PC-9 (cell line): ENCODE results near the gene TMTC2. TPM values are rescaled to one million over a fixed set of nuclear protein-coding genes. Genes with fewer than 3 reads are reported as not detected.

ENCODE experiments used
- BruUV-seq: library from RNA; stranded (reverse); fragments of 400-500 nt; replicated peaks from 2 replicates; lab custom pipeline; 2021; lab: Mats Ljungman, UMichigan
- CTCF ChIA-PET: fragments of 300-600 bp; sonication (Branson Sonifier 250); formaldehyde crosslinking; loops from one replicate; lab custom pipeline; 2022; ENCODE audit warnings: antibody characterized with exemption; lab: Charles Lee
- POLR2A ChIA-PET: fragments of 300-600 bp; sonication (Branson Sonifier 250); formaldehyde crosslinking; loops from one replicate; lab custom pipeline; 2022; ENCODE audit warnings: antibody characterized with exemption; ENCODE audit not compliant: unreplicated experiment; lab: Charles Lee
- DNase-seq, 2 experiments: peaks; one replicate each; pipeline versions ENCODE4 v3.0.0 to v3.0.0-alpha.2; 2015 to 2022; ENCODE audit warnings: mixed read lengths in 1 of 2
- H2AFZ ChIP-seq: fragments of 200-600 bp; sonication (generic); 2 replicates; pipeline ENCODE4 v1.8.1; 2017; ENCODE audit warnings: antibody characterized with exemption
- H3F3A ChIP-seq: fragments of 200-600 bp; sonication (generic); 2 replicates; pipeline ENCODE4 v1.8.1; 2017; ENCODE audit warnings: antibody characterized with exemption, mild to moderate bottlenecking, low read depth; ENCODE audit not compliant: insufficient read depth
- H3K27ac ChIP-seq: fragments of 200-600 bp; sonication (generic); 2 replicates; pipeline ENCODE4 v1.6.1; 2016; ENCODE audit warnings: mixed run types
- H3K27me3 ChIP-seq: fragments of 200-600 bp; sonication (generic); 2 replicates; pipeline ENCODE4 v1.6.1; 2016; ENCODE audit warnings: low read depth, mixed run types; ENCODE audit not compliant: insufficient read depth
- H3K36me3 ChIP-seq: fragments of 200-600 bp; sonication (generic); 2 replicates; pipeline ENCODE4 v1.6.1; 2016; ENCODE audit warnings: low read depth, mixed run types
- H3K4me1 ChIP-seq: fragments of 200-600 bp; sonication (generic); replicated peaks from 2 replicates; pipeline ENCODE4 v1.6.1; 2016; ENCODE audit warnings: mixed run types; ENCODE audit not compliant: insufficient read depth
- H3K4me2 ChIP-seq: fragments of 200-600 bp; sonication (generic); 2 replicates; pipeline ENCODE4 v1.6.1; 2017; ENCODE audit warnings: mixed run types
- H3K4me3 ChIP-seq: fragments of 200-600 bp; sonication (generic); 2 replicates; pipeline ENCODE4 v1.6.1; 2016; ENCODE audit warnings: mixed run types
- H3K79me2 ChIP-seq: fragments of 200-600 bp; sonication (generic); 2 replicates; pipeline ENCODE4 v1.6.1; 2017; ENCODE audit warnings: low read depth, mixed run types
- H3K9me2 ChIP-seq: fragments of 200-600 bp; sonication (generic); 2 replicates; pipeline ENCODE4 v1.8.1; 2017; ENCODE audit warnings: mild to moderate bottlenecking; ENCODE audit not compliant: insufficient read depth
- H3K9me3 ChIP-seq: fragments of 200-600 bp; sonication (generic); 2 replicates; pipeline ENCODE4 v1.8.1; 2016; ENCODE audit warnings: low read depth; ENCODE audit not compliant: insufficient read depth
- H4K20me1 ChIP-seq: fragments of 200-600 bp; sonication (generic); 2 replicates; pipeline ENCODE4 v1.8.1; 2017; ENCODE audit not compliant: insufficient read depth
- EZH2 ChIP-seq: fragments of 200-600 bp; sonication (generic); IDR thresholded peaks from 2 replicates; pipeline ENCODE4 v1.8.0; 2017; ENCODE audit warnings: antibody characterized with exemption, low read depth
- intact Hi-C: fragments of 100-400 bp; cut with micrococcal nuclease; formaldehyde crosslinking; loops from one replicate; pipeline ENCODE4 v1.10.0; 2022; ENCODE audit not compliant: unreplicated experiment
- total RNA-seq: library from RNA; stranded (reverse); gene quantifications from 2 replicates; pipeline ENCODE4 v1.2.3, GENCODE V29; 2021
- TF ChIP-seq, protein P1 (sequence below): fragments of 200-600 bp; sonication (generic); conservative IDR thresholded peaks from 2 replicates; pipeline ENCODE4 v1.6.1; 2017; ENCODE audit warnings: mixed run types, antibody characterized with exemption, mild to moderate bottlenecking, moderate library complexity

Gene TMTC2
- total RNA-seq, 1 experiment from 2014 or later, result 8.6 TPM

DNA sequence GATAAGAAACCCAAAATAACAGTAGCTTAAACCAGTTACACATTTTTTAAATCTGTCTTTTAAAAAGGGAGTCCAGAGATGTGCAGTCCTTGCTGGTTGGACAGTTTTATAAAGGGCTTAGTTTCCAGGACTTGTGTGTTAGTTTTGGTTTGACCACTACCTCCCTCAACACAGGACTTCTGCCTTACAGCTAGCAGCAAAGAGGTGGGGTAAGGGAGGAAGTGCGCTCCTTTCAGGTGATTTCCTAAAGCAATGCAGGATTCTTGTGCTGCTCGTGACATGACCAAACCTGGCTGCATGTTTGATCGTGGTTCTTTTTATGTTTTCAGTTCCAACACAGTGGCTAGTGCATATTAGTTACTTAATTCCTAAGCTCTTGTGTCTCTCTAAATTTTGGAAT, 266.2 kb downstream of the TMTC2 start:
- BruUV-seq, result no TSS peak
- Histone ChIP-seq H3K9me3 (no peaks in the 10 kb centered on the region), H3K27ac (no peak overlapping the region), H3K9me2 (no peaks in the 10 kb centered on the region), H2AFZ (no peak overlapping the region), H3K79me2 (no peaks in the 10 kb centered on the region), H3K4me2 (no peak overlapping the region), H4K20me1 (no peaks in the 10 kb centered on the region), H3K27me3 (no peaks in the 10 kb centered on the region), H3F3A (no peaks in the 10 kb centered on the region), H3K4me1 (no peaks in the 10 kb centered on the region), H3K4me3 (no peak overlapping the region), H3K36me3 (no peaks in the 10 kb centered on the region)
- CTCF ChIA-PET, result no interaction called here
- TF ChIP-seq EZH2, result no peak
- TF ChIP-seq, protein P1, sequence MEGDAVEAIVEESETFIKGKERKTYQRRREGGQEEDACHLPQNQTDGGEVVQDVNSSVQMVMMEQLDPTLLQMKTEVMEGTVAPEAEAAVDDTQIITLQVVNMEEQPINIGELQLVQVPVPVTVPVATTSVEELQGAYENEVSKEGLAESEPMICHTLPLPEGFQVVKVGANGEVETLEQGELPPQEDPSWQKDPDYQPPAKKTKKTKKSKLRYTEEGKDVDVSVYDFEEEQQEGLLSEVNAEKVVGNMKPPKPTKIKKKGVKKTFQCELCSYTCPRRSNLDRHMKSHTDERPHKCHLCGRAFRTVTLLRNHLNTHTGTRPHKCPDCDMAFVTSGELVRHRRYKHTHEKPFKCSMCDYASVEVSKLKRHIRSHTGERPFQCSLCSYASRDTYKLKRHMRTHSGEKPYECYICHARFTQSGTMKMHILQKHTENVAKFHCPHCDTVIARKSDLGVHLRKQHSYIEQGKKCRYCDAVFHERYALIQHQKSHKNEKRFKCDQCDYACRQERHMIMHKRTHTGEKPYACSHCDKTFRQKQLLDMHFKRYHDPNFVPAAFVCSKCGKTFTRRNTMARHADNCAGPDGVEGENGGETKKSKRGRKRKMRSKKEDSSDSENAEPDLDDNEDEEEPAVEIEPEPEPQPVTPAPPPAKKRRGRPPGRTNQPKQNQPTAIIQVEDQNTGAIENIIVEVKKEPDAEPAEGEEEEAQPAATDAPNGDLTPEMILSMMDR, result no peak
- no peak for DNase-seq
- intact Hi-C loops, result no loop called here
- POLR2A ChIA-PET, result no interaction called here

DNA sequence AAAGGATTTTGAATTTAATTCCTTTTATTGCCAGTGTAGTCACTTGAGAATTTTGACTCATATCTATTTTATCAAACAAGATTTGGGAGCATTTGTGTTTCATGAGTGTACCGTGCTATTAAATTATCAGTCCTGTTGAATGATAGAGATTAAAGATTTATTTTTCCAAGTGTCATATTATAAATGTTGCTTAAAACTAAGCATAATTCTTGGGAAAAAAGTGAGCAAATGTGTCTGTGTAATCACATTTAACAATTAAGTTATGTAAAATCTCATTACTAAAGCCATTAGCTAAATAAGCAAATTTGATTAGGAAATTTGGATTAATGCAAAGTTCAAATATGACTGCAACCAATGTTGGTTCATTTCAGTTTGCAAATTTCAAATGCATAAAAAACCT, 266.7 kb downstream of the TMTC2 start:
- Histone ChIP-seq H3K36me3 (no peaks in the 10 kb centered on the region), H4K20me1 (no peaks in the 10 kb centered on the region), H3K4me2 (no peak overlapping the region), H3K27me3 (no peaks in the 10 kb centered on the region), H3K9me2 (no peaks in the 10 kb centered on the region), H3K4me1 (no peaks in the 10 kb centered on the region), H2AFZ (no peak overlapping the region), H3K9me3 (no peaks in the 10 kb centered on the region), H3F3A (no peaks in the 10 kb centered on the region), H3K27ac (no peak overlapping the region), H3K79me2 (no peaks in the 10 kb centered on the region), H3K4me3 (no peak overlapping the region)
- intact Hi-C loops, result no loop called here
- TF ChIP-seq EZH2, result no peak
- TF ChIP-seq, protein P1, result no peak
- ChIA-PET POLR2A (no interaction called here), CTCF (no interaction called here)
- no TSS peak for BruUV-seq
- no peak for DNase-seq

DNA sequence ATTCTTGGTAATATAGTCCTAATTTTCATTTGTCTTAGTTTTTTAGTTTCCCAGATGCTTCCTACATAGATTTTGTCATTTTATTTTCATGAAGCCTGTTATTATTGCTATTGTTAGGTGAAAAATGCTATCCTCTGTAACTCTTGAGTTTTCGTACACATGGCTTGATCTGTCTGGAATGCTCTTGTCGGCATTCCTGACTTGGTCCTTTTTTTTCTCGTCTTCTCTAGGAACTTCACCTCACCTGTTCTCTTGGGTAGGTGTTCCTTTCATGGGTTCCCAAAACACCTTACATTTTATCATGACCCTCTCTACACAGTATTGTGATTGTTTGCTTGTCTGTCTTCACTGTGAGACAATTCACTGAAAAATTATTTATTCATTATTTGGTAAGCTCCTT, 267.4 kb downstream of the TMTC2 start:
- no peaks in the 10 kb centered on the region for H3K9me2 ChIP-seq
- BruUV-seq, result no TSS peak
- H3K36me3 ChIP-seq, result no peaks in the 10 kb centered on the region
- H3K9me3 ChIP-seq, result no peaks in the 10 kb centered on the region
- H3K4me1 ChIP-seq, result no peaks in the 10 kb centered on the region
- H3K27me3 ChIP-seq, result no peaks in the 10 kb centered on the region
- no peak overlapping the region for H3K4me2 ChIP-seq
- no peak overlapping the region for H3K4me3 ChIP-seq
- no peak for DNase-seq
- POLR2A ChIA-PET, result no interaction called here
- no peaks in the 10 kb centered on the region for H3K79me2 ChIP-seq
- H3F3A ChIP-seq, result no peaks in the 10 kb centered on the region
- intact Hi-C loops, result no loop called here
- no peak for TF ChIP-seq EZH2
- TF ChIP-seq, protein P1, result no peak
- H3K27ac ChIP-seq, result no peak overlapping the region
- no peak overlapping the region for H2AFZ ChIP-seq
- H4K20me1 ChIP-seq, result no peaks in the 10 kb centered on the region
- CTCF ChIA-PET, result no interaction called here
